Activated CD4-positive, CD25-positive, alpha-beta regulatory T cell treated with anti-CD3 and anti-CD28 coated beads, Interleukin-2, amount 50 U/mL, for 16 hours (primary cell): ENCODE results near the gene OPRD1.
A peak's percentile ranks its signal among the peaks of the same experiment; 100 is the strongest.

Experiments
- DNase-seq: peaks from one replicate; pipeline ENCODE4 v3.0.0-alpha.2; 2020; ENCODE audit warnings: low read depth, low spot score

Gene OPRD1

DNA sequence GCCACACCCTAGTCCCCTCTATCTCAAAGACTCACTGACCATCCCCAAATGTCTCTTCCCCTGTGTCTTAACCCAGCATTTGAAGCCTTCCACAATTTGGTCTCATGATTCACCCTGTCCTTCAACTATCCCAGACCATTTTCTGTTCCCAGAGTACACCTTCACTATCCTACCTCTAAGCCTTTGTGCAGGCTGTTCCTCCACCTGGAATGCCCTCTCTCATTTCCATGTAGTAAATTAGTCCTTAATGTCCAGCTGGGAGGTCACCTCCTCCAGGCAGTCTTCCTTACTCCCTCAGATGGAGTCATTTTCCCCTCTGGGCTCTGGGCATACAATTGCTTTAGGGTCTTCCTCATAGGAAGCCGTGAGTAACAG is 71.3 kb downstream of the OPRD1 start:
- DNase-seq = no peak

DNA sequence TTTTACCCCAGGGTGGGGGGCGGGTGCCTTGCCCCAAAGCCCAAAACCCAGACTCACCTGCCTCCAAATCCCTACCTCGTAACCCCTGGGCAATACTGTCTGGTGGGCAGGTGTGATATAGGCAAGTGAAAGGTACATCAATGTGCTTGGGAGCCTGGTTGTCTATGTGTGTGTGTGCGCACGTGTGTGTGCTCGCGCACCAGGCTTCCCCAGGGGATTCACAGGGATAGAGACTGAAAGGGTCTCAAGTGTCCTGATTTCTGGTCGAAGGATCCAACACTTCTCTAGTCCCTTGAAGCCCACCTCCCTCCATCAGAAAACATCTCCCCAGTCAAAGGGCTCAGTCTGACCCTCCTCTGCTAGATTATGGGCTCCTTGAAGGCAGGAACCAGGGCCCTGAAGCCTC is 73.5 kb downstream of the OPRD1 start:
- no peak for DNase-seq

DNA sequence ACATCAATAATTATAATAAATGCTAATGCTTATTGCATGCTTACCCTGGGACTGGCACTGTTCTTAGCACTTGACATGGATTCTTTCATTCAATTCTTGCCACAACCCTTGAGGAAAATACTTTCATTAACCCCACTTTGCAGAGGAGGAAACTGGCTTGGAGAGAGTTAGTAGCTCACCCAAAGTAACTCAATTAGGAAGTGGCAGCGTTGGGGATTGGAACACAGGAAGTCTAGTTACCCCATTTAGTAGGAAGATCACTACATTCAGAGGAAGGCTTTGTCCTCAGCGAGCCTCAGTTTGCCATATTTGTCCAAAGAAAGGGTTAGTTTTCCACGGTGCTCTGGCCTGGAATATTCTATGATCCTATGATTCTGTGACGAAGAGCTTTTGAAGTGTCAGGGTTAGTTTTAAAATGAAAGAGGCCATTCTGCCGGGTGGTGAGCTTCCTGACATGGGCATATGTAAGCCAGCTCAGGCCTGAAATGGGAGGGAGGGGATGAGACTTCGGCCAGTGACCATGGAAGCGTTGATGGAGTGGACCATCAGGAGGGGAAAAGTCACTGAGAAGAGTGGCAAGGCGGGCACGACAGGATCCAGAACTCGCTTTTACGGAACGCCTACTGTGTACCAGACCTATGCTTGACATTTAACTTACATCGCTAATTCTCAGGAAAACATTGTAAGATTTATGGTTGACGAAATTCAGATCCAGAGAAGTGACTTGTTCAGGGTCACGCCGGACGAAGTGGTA is 74.2 kb downstream of the OPRD1 start:
- DNase-seq = no peak

DNA sequence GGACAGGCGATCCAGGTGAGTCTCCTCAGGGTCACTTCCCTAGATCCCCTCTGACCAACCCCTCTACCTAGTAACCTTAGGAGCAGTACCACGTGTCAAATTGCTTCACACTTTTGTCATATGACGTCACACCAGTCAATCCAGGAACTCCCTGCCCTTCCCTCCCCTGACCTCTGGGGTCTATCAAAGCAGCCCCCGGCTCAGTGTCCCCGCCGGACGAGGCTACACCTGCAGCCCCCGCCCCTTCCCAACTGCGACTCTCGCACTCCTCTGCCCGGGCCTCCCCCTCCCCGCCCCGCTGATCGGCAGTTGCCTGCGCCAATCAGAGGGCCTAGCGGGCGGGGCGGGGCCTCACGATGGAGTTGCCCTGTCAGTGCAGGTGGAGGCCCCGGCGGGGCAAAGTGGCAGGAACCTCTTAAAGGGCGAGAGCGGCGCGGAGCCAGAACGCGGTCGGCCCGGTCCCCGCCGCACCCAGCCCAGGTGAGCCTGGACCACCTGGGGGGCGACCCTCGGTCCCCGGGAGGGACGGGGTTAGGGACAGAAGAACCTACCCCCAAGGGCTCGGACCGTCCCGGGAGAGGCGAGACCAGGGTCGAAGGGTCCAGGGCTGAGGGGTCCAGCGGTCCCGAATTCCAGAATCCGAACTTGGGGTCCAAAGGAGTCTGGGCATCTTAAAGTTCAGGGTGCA is 74.9 kb downstream of the OPRD1 start:
- DNase-seq = peak; percentile 72

DNA sequence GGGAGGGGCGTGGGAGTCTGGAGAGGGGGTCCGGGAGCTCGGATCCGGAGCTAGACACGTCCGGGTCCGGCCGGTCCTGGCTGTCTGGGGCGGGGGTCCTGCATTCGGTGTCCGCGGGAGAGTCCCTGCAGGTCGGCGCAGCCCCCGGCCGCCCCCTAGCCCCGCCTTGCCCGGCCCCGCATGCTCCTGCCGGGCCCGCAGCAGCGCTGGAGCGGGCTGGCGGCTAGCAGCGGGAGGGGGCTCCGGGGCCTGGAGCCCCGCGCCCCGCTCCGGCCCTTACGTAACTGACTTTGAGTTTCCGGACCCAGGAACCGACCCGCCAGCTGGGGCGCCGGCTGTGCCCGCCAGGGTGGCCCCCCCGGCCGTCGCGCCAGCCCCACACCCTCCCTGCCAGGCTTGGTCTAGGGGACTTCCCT is 75.5 kb downstream of the OPRD1 start:
- no peak for DNase-seq

DNA sequence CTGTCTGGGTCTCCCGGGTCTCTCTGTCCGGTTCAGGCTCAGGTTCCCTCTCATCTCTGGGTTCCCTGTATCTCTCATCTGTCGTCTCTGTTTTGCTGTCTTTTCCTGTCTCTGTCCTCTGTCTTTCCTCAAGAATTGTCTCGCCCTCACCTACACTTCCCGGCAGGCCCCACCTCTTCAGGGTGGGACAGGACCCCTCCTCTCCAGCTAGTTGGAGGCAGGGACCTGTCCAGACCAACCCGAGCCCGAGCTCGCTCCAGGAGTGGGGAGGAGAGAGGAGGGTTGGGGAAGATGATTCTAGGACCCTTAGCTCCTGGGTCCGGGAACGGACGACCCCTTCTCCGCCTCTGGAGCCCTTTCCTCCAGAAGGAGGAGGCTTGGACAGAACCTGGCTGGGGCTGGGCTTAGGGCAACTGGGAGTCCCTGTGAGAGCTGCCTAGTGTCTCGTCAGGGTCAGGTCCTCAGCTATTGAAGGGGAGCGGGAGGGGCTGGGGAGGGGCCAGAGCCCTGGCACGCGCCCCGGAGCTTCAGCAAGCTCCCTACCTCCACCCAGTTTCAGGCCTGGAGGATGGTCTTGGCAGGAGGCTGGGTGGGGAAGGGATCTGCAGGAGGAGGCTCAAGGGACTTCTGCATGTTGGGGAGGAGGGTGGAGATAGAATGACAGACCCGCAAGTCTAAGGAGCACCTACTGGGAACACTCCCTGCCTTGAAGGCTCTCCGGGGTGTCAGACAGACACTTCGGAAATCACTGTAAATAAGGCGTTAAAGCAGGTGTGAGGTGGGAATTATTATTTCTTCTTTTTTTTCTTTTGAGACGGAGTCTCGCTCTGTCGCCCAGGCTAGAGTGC is 76.1 kb downstream of the OPRD1 start:
- DNase-seq = no peak

DNA sequence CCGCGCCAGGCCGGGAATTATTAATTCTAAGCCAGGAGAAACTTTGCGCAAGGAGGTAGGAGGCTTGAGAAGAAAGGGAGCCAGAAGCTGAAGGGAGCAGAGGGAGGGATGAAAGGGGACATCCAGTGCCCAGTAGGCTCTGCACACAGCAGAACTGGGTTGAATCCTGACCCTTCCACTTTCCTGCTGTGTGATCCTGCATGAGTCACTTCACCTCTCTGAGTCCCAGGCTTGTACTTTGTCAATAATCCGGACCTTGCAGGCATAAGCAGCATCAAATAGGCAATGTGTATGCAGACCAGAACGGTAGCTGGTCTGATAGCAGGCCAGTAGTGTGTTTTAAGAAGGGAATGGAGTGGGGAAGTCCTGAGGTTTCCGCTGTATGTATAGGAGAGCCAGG is 76.9 kb downstream of the OPRD1 start:
- no peak for DNase-seq

DNA sequence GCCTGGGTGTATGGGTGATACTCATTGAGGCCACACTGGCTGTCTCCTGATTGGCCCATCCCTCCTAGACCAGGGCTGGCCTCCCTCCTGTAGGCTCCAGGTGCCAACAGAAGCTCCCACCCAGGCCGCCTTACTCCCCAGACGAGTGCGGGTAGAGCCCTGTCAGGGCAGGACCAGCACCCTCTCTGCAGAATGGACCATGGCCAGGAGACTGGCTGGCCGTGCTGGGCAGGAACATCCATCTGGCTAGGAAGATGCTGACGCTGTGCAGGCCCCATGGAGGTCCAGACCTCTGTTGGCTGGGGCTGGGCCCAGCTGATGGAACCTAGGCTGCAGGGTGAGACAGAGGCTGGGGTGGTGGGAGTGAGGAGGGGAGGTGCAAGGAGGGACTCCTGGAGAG is 77.4 kb downstream of the OPRD1 start:
- no peak for DNase-seq

DNA sequence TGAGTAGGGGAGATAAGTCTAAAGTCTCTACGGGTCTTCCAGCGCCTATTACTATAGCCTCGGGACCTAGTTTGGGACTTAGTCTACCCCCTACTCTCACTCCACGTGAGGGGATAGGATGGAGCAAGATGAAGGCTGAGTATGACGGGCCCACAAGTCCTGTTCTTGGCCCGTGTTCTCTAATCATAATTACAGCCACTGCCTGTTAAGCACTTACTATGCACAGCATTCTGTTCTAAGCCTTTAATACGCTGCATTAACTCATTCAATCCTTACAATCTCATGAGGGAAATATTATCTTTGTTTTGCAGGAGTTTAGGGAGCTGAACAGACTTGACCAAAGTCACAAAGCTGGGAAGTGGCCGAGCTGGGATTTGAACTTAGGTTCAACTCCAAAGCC is 78.5 kb downstream of the OPRD1 start:
- DNase-seq = no peak

DNA sequence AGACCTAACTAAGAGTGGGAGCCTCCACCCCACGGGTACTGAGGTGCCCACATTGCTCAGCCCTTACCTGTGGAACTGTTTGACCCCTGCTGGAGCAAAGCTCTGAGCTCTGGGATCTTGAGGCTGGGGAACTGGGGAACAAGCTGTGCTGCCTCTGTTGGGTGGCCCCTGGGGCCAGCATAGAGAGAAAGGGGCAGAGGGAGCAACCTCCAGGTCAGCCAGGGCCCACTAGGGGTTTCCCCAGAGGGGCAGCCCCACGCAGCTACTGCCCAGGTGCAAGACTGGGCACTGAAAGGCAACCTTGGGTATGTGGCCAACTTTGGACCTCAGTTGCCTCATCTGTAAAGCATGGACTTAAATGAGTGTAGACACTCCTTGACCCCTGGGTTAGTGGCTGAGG is 78.9 kb downstream of the OPRD1 start:
- DNase-seq = no peak

DNA sequence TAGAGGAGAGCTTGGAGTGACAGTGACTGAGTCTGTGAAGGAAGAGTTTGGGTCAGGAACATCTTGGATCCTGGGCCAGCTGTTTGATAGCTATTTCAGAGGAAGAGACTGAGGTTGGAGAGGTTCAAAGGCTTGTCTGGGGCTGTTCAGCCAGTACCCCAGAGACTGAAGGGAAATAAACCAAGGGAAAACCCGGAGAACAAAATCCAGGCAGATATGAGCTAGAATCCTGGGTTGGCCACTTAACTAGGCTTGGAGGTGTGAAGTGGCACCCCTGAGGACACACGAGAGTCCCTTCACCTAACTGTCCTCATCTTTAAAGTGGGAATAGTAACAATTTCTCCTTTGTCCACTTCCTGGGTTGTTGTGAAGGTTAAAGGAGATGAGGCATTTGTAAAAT is 79.3 kb downstream of the OPRD1 start:
- DNase-seq = no peak

DNA sequence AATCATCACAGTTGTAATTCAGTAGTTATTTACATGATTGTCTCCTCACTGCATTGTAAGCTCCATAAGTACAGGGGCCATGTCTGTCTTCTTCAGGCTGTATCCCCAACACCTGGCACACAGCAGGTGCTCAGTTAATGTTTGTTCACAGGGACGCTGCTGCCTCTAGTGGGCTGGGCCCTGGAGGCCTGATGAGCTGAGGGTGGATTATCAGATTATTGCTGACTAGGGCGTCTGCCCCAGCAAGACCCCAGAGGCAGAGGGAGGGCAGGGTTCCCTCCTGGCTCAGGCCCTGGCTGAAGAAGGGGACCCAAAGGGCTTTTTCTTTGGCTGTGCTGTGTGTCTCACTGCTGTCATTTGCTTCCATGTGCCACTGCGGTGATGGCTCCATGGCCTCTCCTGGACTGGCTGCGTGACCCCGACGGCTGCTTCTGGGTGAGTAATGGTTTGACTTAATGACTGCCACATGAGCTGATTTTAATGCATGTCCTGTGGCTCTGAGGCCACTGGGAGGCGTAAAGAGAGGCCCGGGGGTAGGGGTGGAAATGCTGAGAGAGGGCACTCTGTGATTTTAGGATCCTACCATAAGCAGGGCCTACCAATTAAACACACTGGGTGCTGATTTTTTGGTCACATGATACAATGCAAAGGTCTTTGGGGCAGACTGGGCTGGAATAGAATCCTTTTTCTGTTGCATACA is 81.6 kb downstream of the OPRD1 start:
- DNase-seq = no peak

DNA sequence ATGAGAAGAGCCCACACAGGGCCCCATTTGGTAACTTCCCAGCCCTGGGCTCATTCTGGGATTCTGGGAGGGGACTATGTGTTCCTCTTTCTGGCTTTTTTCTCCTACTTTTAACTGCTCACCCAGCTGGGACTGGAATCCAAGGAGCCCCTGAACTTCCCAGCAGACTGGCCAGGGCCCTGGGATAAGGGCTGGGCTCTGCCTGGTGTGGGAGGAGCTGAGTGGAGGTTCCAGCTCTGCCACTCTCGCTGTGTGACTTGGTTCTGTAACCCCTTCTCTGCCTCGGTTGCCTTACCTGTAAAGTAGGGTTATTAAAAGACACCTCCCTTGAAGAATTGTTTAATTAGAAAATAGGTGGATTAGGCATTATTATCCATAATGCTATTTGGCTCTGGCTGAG is 82.8 kb downstream of the OPRD1 start:
- no peak for DNase-seq

DNA sequence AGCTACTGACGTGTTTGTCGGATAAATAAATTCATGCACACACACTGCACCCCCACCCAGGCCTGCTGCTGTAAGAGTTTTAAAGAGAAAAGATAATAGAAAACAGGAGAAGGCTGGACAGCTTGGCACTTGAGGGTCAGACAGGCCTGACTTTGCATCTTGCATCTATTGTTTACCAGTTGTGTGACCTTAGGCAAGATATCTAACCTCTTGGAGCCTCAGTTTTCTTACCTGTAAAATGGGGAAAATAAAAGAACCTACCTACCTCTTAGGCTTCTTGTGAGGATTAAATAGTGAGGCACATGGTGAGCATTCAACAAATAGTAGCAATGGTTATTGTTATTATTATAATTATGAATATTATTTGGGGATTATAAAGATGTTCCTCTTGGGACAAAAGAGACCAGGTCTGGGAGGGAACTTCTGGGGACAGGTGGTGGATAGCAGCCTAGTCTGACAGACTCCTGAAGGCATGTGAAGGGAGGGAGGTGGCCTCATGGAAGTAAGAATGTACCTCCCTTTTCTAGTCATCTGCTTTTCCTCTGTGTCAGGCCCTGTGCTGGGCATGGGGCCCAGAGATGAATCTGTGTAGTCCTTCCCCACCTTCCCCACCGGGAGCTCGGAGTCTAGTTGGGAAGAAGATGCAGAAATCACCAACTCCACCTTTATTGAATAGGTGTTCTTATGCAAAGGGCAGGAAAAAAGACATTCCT is 84.1 kb downstream of the OPRD1 start:
- no peak for DNase-seq

DNA sequence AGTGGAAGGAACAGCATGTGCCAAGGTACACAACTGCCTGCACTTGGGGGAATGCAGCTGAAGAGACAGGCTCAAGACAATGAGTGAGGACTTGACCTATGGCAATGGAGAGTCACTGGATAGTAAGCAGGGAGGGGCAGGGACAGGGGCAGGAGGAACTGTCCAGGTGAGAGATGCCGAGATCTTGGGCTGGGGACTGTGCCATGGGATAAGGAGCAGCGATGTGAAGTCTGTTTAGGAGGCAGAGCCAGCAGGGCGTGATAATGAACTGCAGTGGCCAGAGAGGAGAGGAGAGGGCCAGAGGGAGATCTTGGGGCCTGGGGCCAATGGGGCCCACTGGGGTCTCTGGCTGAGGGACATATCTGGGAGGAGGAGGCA is 84.6 kb downstream of the OPRD1 start:
- no peak for DNase-seq

DNA sequence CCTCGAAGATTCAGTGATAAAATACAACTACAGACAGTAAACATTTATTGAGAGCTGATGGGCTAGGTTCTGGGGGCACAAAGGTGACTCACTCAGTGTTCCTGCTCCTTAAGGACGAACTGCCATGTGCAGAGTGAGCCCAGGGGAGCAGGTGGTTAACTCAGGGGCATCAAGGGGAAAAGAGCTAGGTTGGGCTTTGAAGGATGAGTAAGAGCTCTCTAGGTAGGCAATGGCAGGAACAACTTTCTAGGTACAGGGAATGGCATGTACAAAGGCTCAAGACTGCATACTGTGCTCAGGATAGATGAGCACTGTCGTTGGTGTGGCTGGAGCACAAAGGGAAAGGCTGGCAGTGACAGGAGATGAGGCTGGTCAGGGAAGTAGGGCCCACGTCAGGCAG is 85.8 kb downstream of the OPRD1 start:
- no peak for DNase-seq

DNA sequence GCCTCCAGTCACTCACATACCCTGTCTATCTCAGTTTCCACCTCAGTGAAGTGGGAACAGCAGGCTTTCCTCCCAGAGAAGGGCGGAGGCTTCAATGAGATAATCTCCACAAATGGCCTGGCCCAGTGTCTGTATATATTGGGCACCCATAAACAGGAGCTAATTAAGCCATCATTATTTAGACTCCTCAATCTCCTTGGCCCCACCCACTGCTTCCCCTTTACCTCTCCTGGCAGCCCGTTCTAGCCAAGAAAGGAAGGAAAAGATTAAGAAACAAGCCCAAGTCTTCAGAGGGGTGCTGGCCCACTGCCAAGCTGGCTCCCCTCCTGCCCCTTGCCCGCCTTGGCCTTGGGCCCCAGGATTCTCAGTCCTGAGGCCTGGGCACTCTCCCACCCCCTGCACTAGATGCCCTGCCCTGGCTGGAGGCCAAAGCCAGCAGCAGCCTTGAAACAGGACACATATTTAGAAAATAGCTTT is 86.5 kb downstream of the OPRD1 start:
- no peak for DNase-seq

DNA sequence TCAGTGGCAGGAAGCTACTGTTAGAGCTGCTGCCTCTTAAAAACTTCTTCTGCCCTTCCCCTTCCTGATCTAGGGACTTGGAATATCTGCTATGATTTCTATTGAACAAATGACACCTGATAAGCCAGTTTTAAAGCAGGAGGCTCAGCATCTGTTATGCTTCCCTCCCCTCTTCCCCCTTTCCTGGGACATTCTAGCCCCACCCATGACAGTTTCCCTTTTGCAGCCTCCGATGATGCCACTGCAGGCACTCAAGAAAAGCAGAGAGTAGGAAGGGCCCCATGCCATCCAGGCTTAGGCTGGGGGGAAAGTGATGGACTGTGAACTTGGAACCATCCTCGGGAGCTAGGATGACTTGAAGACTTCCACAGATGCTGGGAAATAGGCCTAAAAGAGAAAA is 87.3 kb downstream of the OPRD1 start:
- DNase-seq = no peak

DNA sequence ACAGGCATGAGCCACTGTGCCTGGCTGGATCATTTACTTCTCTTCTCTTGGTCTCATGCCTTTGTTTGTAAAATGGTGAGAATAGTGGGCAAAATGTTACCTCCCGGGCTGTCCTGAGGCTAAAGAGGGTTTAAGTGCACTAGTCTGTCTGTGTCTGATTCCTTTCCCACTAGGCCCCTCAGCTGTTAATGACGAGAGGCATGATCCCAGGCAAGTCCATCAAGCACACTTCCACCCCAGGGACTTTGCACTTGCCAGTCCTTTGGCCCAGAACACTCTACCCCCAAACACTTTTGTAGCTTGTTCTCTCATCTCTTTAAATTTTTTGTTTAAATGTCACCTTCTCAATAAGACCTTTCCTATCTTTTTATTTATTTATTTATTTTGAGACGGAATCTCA is 88.6 kb downstream of the OPRD1 start:
- DNase-seq = no peak

DNA sequence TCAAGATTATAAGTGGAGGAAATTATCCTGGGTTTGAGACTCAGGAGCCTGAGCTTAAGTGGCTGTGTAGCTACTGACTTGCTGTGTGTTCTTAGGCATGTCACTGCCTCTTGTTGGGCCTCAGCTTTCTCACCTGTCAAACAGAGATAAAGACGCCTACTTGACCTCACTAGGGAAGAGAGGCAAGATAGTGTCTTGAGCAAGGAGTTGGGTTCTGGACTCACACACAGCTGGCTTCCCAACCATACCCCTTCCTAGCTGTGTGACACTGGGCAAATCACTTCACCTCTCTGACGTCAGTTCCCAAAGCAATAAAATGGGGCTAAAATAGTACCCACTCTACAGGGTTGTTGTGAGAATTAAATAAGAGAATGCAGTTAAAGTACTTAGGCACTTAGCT is 90.8 kb downstream of the OPRD1 start:
- no peak for DNase-seq

DNA sequence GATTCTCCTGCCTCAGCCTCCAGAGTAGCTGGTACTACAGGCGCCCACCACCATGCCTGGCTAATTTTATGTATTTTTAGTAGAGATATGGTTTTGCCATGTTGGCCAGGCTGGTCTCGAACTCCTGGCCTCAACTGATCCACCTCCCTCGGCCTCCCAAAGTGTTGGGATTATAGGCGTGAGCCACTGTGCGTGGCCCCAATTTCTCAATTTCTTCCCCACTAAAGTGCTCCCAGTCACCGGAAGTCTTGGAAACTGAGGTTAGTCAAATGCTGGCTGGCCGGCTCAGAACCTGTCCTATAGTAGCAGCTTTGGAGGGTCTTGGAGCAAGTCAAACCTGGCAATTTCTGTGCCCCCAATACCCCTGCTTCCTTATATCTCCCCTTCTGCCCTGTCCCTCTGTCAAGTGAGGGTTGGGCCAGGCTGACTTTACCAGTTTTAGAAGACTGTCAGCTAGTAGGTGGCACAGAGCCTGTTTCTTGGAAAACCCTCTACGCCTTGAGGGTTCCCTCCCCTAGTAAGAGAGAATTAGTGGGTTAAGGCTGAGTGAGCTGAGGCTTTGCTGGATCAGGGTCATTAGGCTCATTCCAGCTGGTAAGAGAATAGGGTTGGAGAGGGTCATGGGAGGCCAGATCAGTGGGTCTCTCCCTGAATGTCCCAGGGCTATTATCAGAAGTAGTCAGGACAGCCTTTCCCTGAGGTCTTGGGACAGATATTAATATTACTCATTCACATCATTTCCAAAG is 94.1 kb downstream of the OPRD1 start:
- no peak for DNase-seq
